Brain microvascular endothelial cell (primary cell): Measurements from ENCODE around the gene ENOX1.

Experiments
- DNase-seq: peaks from one replicate; pipeline ENCODE4 v3.0.0-alpha.2; 2020
- H3K27ac ChIP-seq: fragments of 250-450 bp; sonication (Bioruptor Pico); 2 replicates; pipeline ENCODE4 v1.5.1; 2020; ENCODE audit warnings: mild to moderate bottlenecking, moderate library complexity
- H3K27me3 ChIP-seq: fragments of 250-450 bp; sonication (Bioruptor Pico); replicated peaks from 2 replicates; pipeline ENCODE4 v1.5.1; 2020; ENCODE audit warnings: mild to moderate bottlenecking
- H3K36me3 ChIP-seq: fragments of 250-450 bp; sonication (Bioruptor Pico); replicated peaks from 2 replicates; pipeline ENCODE4 v1.5.1; 2020; ENCODE audit warnings: mild to moderate bottlenecking
- H3K4me3 ChIP-seq: 2 replicates; pipeline ENCODE4 v1.5.1; 2011; ENCODE audit warnings: low read depth, mild to moderate bottlenecking, control low read depth, low read length, moderate library complexity
- CTCF ChIP-seq: IDR thresholded peaks from 2 replicates; pipeline ENCODE4 v1.5.1; 2011; ENCODE audit warnings: low read depth, mild to moderate bottlenecking, moderate library complexity, low read length, control low read depth, inconsistent platforms; ENCODE audit errors: missing control alignments
- in situ Hi-C: cut with HindIII; loops from 2 replicates; pipeline ENCODE4 v1.10.0; 2017; ENCODE audit warnings: low sequenced_read_pairs, low pct_ligation_motif_present

The ENOX1 gene

GRCh38 chr13:43441899-43442499, 344.8 kb downstream of the ENOX1 start:
- no peak for DNase-seq

GRCh38 chr13:43441464-43441863, 345.3 kb downstream of the ENOX1 start:
- Histone ChIP-seq H3K27ac (no peak overlapping the region), H3K27me3 (no peaks in the 10 kb centered on the region), H3K36me3 (no peaks in the 10 kb centered on the region), H3K4me3 (no peak overlapping the region)
- in situ Hi-C loops = no loop called here
- TF ChIP-seq CTCF = no peak
- DNase-seq = no peak

More at GRCh38 chr13:43441899-43442499, 344.8 kb downstream of the ENOX1 start:
- Histone ChIP-seq H3K27me3 (no peaks in the 10 kb centered on the region), H3K27ac (no peak overlapping the region), H3K4me3 (no peak overlapping the region), H3K36me3 (no peaks in the 10 kb centered on the region)
- no peak for TF ChIP-seq CTCF
- in situ Hi-C loops = no loop called here

- no peak overlapping the region for H3K4me3 ChIP-seq
- no peaks in the 10 kb centered on the region for H3K36me3 ChIP-seq
- TF ChIP-seq CTCF = no peak
- H3K27me3 ChIP-seq = no peaks in the 10 kb centered on the region
- DNase-seq = no peak
- in situ Hi-C loops = no loop called here
- H3K27ac ChIP-seq = no peak overlapping the region
Observed at GRCh38 chr13:43434191-43434590, 352.6 kb downstream of the ENOX1 start.

- no peak for TF ChIP-seq CTCF
- no peaks in the 10 kb centered on the region for H3K27me3 ChIP-seq
- no peaks in the 10 kb centered on the region for H3K36me3 ChIP-seq
- H3K27ac ChIP-seq = no peak overlapping the region
- peak; percentile 3 for DNase-seq
- no peak overlapping the region for H3K4me3 ChIP-seq
- in situ Hi-C loops = no loop called here
Observed at GRCh38 chr13:43433691-43434141, 353.1 kb downstream of the ENOX1 start.

- H3K36me3 ChIP-seq = no peaks in the 10 kb centered on the region
- H3K27ac ChIP-seq = no peak overlapping the region
- H3K27me3 ChIP-seq = no peaks in the 10 kb centered on the region
- no peak for DNase-seq
- TF ChIP-seq CTCF = no peak
- in situ Hi-C loops = no loop called here
- H3K4me3 ChIP-seq = no peak overlapping the region
Observed at GRCh38 chr13:43432958-43433357, 353.8 kb downstream of the ENOX1 start.

- no peak for TF ChIP-seq CTCF
- H3K27ac ChIP-seq = no peak overlapping the region
- DNase-seq = no peak
- no peaks in the 10 kb centered on the region for H3K27me3 ChIP-seq
- no peaks in the 10 kb centered on the region for H3K36me3 ChIP-seq
- in situ Hi-C loops = no loop called here
- no peak overlapping the region for H3K4me3 ChIP-seq
Observed at GRCh38 chr13:43431841-43432240, 354.9 kb downstream of the ENOX1 start.
